WI38 (cell line): Measurements from ENCODE around the gene PEX14.

Source experiments
- H3K4me3 ChIP-seq: 2 replicates; pipeline ENCODE4 v1.5.1; 2011; ENCODE audit warnings: low read depth, mild to moderate bottlenecking, control low read depth, low read length
- TF ChIP-seq, protein P1 (sequence below): IDR thresholded peaks from 2 replicates; pipeline ENCODE4 v1.5.1; 2012; ENCODE audit warnings: low read depth, mild to moderate bottlenecking, control low read depth, low read length

The PEX14 gene

GRCh38 chr1:10598389-10598702 lies 123.6 kb downstream of the PEX14 start:
- H3K4me3 ChIP-seq, result no peak overlapping the region
- TF ChIP-seq, protein P1, sequence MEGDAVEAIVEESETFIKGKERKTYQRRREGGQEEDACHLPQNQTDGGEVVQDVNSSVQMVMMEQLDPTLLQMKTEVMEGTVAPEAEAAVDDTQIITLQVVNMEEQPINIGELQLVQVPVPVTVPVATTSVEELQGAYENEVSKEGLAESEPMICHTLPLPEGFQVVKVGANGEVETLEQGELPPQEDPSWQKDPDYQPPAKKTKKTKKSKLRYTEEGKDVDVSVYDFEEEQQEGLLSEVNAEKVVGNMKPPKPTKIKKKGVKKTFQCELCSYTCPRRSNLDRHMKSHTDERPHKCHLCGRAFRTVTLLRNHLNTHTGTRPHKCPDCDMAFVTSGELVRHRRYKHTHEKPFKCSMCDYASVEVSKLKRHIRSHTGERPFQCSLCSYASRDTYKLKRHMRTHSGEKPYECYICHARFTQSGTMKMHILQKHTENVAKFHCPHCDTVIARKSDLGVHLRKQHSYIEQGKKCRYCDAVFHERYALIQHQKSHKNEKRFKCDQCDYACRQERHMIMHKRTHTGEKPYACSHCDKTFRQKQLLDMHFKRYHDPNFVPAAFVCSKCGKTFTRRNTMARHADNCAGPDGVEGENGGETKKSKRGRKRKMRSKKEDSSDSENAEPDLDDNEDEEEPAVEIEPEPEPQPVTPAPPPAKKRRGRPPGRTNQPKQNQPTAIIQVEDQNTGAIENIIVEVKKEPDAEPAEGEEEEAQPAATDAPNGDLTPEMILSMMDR, result no peak

- H3K4me3 ChIP-seq, result no peak overlapping the region
- TF ChIP-seq, protein P1, result no peak
Measured at GRCh38 chr1:10599194-10599861, 124.6 kb downstream of the PEX14 start.

DNA sequence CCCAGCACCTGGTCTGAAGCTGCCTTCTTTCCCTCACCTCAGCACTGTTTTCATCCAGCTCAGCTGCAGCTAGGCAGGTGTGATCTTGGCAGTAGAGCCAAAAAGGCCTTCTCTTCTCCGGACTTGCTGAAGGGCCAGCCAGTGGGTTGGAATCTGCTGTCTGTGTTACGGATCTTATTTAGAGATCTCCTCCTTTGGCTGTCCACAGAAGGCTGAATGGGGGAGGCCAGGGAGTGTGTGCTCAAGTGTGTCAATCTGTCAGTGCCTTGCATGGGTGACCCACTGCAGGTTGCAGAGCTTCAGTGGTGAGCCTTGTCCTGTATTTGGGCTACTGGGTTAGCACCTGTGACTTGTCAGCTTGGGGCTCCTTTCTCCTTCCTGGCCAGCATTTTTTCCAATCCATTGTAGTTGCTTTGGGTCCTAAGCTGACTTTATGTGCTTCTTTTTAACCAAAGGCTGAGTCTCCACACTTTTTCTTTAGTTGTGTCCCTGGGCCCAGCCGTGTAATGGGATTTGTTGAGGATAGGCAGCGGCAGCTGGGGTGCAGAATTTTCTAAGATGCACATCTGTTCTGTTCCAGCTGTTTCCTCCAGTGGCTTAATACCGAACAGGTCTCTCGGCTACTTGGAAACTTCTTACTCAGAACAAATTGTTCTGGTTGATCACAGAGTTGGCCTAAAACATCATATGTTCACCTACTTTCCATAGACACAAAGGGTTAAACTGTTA lies 126.8 kb downstream of the PEX14 start:
- no peak overlapping the region for H3K4me3 ChIP-seq
- TF ChIP-seq, protein P1, result no peak

DNA sequence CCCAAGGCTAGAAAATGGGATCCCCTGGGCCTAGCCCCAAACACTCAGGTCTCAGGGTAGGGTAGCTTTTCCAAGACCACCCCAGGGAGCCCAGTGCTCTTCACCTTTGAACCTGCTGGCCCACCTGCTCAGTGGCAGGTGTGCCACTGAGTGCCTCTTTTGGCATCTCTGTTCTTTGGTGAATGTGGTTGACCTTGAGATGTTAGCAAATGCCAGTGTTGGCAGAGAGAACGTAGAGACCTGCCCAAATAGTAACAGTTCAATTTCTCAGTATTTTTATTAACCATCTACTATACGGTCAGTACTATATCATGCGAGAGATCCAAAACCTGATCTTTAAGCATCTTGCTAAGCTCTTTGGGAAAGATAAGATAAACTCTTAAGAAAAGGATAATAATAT lies 128.2 kb downstream of the PEX14 start:
- no peak overlapping the region for H3K4me3 ChIP-seq
- TF ChIP-seq, protein P1, result no peak

GRCh38 chr1:10604966-10605365 lies 130.2 kb downstream of the PEX14 start:
- TF ChIP-seq, protein P1, result no peak

GRCh38 chr1:10606064-10606463 lies 131.3 kb downstream of the PEX14 start:
- TF ChIP-seq, protein P1, result no peak
- no peak overlapping the region for H3K4me3 ChIP-seq

More at GRCh38 chr1:10604966-10605365, 130.2 kb downstream of the PEX14 start:
- no peak overlapping the region for H3K4me3 ChIP-seq

DNA sequence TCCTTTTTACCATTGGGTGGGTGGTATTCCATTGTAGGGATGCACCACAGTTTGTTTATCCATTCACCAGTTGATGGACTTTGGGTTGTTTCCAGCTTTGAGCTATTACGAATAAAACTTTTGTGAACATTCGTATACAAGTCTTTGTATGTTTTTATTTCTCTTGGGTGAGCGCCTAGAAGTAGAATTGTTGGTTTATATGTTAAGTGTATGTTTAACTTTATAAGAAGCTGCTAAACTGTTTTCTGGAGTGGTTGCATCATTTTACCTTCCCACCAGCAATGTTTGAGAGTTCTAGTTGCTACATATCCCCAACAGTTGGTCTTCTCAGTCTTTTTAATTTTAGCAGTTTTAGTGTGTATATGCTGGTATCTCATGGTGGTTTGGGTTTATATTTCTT lies 132.5 kb downstream of the PEX14 start:
- TF ChIP-seq, protein P1, result no peak
- no peak overlapping the region for H3K4me3 ChIP-seq
